HG02642 (cell line): ENCODE measurements around the gene CIITA.
"Not testable (repeated sequence)": the region's sequence is repeated elsewhere in the genome, so short reads cannot be mapped to it uniquely, and the experiment has no call there.

ENCODE experiments used
- ATAC-seq: cut with Tn5 transposase; IDR thresholded peaks from one replicate; pipeline ENCODE4 v1.9.1; 2021; ENCODE audit warnings: mild to moderate bottlenecking; ENCODE audit not compliant: unreplicated experiment, poor library complexity

CIITA gene

GRCh38 chr16:10911267-10911666 is 34.3 kb downstream of the CIITA start:
- no peak for ATAC-seq

GRCh38 chr16:10916534-10916933 is 39.5 kb downstream of the CIITA start:
- ATAC-seq = no peak

- peak; percentile 70 for ATAC-seq
These were observed 41.4 kb downstream of the CIITA start for GRCh38 chr16:10918294-10919002.

- no peak for ATAC-seq
These were observed 42.0 kb downstream of the CIITA start for GRCh38 chr16:10919003-10919351.

- ATAC-seq = no peak
These were observed 43.9 kb downstream of the CIITA start for GRCh38 chr16:10920726-10921427.

- no peak for ATAC-seq
These were observed 44.7 kb downstream of the CIITA start for GRCh38 chr16:10921536-10922327.

- no peak for ATAC-seq
These were observed 45.5 kb downstream of the CIITA start for GRCh38 chr16:10922328-10923145.

- no peak for ATAC-seq
These were observed 46.2 kb downstream of the CIITA start for GRCh38 chr16:10923146-10923649.

GRCh38 chr16:10923650-10924214 is 46.7 kb downstream of the CIITA start:
- no peak for ATAC-seq

- not testable (repeated sequence) for ATAC-seq
These were observed 48.3 kb downstream of the CIITA start for GRCh38 chr16:10925285-10925684.

GRCh38 chr16:10926094-10926493 is 49.1 kb downstream of the CIITA start:
- no peak for ATAC-seq

GRCh38 chr16:10926867-10927266 is 49.9 kb downstream of the CIITA start:
- ATAC-seq = no peak

GRCh38 chr16:10927497-10928112 is 50.6 kb downstream of the CIITA start:
- no peak for ATAC-seq

GRCh38 chr16:10929097-10929496 is 52.1 kb downstream of the CIITA start:
- ATAC-seq = not testable (repeated sequence)

- no peak for ATAC-seq
These were observed 53.1 kb downstream of the CIITA start for GRCh38 chr16:10929853-10930754.

GRCh38 chr16:10930755-10931093 is 53.7 kb downstream of the CIITA start:
- no peak for ATAC-seq

GRCh38 chr16:10931134-10931533 is 54.1 kb downstream of the CIITA start:
- no peak for ATAC-seq

- no peak for ATAC-seq
These were observed 55.1 kb downstream of the CIITA start for GRCh38 chr16:10931977-10932632.
